ENCODE measurements around the gene ATF3. TPM values are rescaled to one million over a fixed set of nuclear protein-coding genes. Genes with fewer than 3 reads are reported as not detected.

ATF3 gene
- total RNA-seq, 1 donor from 2014 or later, result 16.8 TPM

GRCh38 chr1:212584092-212584886 lies 24.3 kb upstream of the ATF3 start:
- Mint-ChIP-seq H3K36me3 (ENCODE audit: low read depth) (no peaks in the 10 kb centered on the region), H3K9me3 (no peaks in the 10 kb centered on the region), H3K4me3 (no peak overlapping the region), H3K4me1 (peaks cover 12% of the 10 kb centered on the region), H3K27me3 (peaks cover 40% of the 10 kb centered on the region), H3K27ac (no peak overlapping the region)
- CTCF ChIA-PET, result no interaction called here
- POLR2A ChIA-PET, result interaction anchor here (1.3 to 1.7 kb wide), 2 partner anchors 17 to 24 kb away, joined by 4 to 5 read pairs; partner anchors contain the start of gene ATF3
- intact Hi-C loops (cut with micrococcal nuclease), result no loop called here
- ATAC-seq (ENCODE audit: low read depth) (no peak), DNase-seq (no peak)
- no peak for TF ChIP-seq CTCF (IDR thresholded peaks at IDR 0.05)

- ChIA-PET POLR2A (interaction anchor here (1.3 kb wide), 1 partner anchor 23 kb away, joined by 4 read pairs; the partner anchor contains the start of gene ATF3), CTCF (no interaction called here)
- TF ChIP-seq CTCF (IDR thresholded peaks at IDR 0.05), result no peak
- H3K36me3 Mint-ChIP-seq (ENCODE audit: low read depth), result no peaks in the 10 kb centered on the region
- H3K27ac Mint-ChIP-seq, result no peak overlapping the region
- H3K9me3 Mint-ChIP-seq, result no peaks in the 10 kb centered on the region
- peaks cover 12% of the 10 kb centered on the region for H3K4me1 Mint-ChIP-seq
- DNase-seq (no peak), ATAC-seq (ENCODE audit: low read depth) (no peak)
- H3K27me3 Mint-ChIP-seq, result peaks cover 42% of the 10 kb centered on the region
- no peak overlapping the region for H3K4me3 Mint-ChIP-seq
- intact Hi-C loops (cut with micrococcal nuclease), result no loop called here
These were observed 23.4 kb upstream of the ATF3 start for GRCh38 chr1:212585210-212585609.

- H3K9me3 Mint-ChIP-seq, result no peaks in the 10 kb centered on the region
- H3K27ac Mint-ChIP-seq, result peak overlapping the region; percentile 1
- no peak for DNase-seq
- H3K4me3 Mint-ChIP-seq, result no peak overlapping the region
- ChIA-PET POLR2A (interaction anchor here (0.8 to 1.3 kb wide), 4 partner anchors 19 to 27 kb away, joined by 3 to 18 read pairs (median 6); partner anchors contain the start of gene ATF3), CTCF (no interaction called here)
- peaks cover 12% of the 10 kb centered on the region for H3K4me1 Mint-ChIP-seq
- H3K36me3 Mint-ChIP-seq (ENCODE audit: low read depth), result no peaks in the 10 kb centered on the region
- peaks cover 53% of the 10 kb centered on the region for H3K27me3 Mint-ChIP-seq
- intact Hi-C loops (cut with micrococcal nuclease), result loop anchor here (1.0 kb wide), 1 partner anchor 19 kb away; no protein-coding TSS in a partner anchor
- TF ChIP-seq CTCF (IDR thresholded peaks at IDR 0.05), result no peak
- peak; percentile 93 for ATAC-seq (ENCODE audit: low read depth)
These were observed 22.1 kb upstream of the ATF3 start for GRCh38 chr1:212586206-212587015.

GRCh38 chr1:212587016-212587887 lies 21.3 kb upstream of the ATF3 start:
- Mint-ChIP-seq H3K4me3 (no peak overlapping the region), H3K9me3 (no peaks in the 10 kb centered on the region), H3K36me3 (ENCODE audit: low read depth) (no peaks in the 10 kb centered on the region), H3K4me1 (peaks cover 12% of the 10 kb centered on the region), H3K27ac (no peak overlapping the region), H3K27me3 (peaks cover 53% of the 10 kb centered on the region)
- intact Hi-C loops (cut with micrococcal nuclease), result no loop called here
- POLR2A ChIA-PET, result interaction anchor here (0.8 to 1.3 kb wide), 4 partner anchors 19 to 28 kb away, joined by 3 to 18 read pairs (median 6); partner anchors contain the start of gene ATF3
- ATAC-seq (ENCODE audit: low read depth), result no peak
- CTCF ChIA-PET, result no interaction called here
- TF ChIP-seq CTCF (IDR thresholded peaks at IDR 0.05), result no peak
- DNase-seq, result no peak

Data from activated B cell treated with CpG ODN at 0.5 μM for 24 hours (primary cell).